Stimulated activated CD4-positive, alpha-beta T cell treated with anti-CD3 and anti-CD28 coated beads, Interleukin-4, amount 100 ng/mL, for 48 hours (primary cell): ENCODE measurements around the gene GCH1.
"Not testable (repeated sequence)": the region's sequence is repeated elsewhere in the genome, so short reads cannot be mapped to it uniquely, and the experiment has no call there.

Source experiments
- DNase-seq, 2 donors: peaks; one replicate each; pipeline ENCODE4 v3.0.0-alpha.2; 2020; ENCODE audit warnings: low read depth in 2 of 2

The GCH1 gene

GRCh38 chr14:54902521-54903420 lies at the start of gene GCH1:
GCH1 (minus strand) TSS chr14:54902826; CDS start chr14:54902663, 163 bp downstream.
- peak; percentile 57 to 65 for DNase-seq

DNA sequence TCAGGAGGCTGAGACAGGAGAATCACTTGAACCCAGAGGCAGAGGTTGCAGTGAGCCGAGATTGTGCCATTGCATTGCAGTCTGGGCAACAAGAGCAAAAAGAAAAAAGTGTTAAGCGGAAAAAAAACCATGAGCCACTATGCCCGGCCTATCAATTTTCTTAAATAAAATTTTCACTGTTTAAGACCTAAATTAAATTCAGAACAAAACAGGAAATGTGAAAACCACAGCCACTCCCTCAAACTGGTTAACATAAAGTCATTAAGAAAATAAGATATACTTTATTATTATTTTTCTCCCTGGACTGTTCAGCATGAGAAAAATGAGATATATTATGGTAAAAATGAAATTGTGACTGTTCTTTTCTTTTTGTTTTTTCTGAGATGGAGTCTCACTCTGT lies 44.6 kb upstream of the GCH1 start:
- no peak for DNase-seq

- no peak for DNase-seq
These were observed 43.9 kb upstream of the GCH1 start for GRCh38 chr14:54946500-54946899.

DNA sequence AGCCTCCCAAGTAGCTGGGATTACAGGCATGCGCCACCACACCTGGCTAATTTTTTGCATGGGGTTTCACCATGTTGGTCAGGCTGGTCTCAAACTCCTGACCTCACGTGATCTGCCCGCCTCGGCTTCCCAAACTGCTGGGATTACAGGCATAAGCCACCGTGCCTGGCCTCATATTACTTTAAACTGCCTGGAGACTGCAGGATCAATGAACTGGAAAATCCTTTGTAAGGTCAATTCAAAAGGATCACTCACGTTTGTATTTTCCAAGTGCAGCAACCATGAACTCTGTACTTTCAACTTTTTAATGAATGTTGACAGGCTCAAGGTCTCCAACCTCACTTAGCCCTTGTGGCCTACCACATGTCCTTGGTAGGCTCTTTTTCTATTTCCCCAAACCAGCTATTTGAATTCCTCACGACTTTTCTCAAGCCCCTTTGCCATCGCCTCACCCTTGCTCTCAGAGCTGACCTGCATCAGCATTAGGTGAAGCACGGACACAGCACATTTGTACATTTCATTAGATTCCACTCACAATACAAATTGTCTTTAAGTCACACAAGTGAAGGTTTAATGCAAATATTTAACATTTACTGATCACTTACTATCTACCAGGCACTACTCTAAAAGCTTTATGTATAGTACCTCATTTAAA lies 42.2 kb upstream of the GCH1 start:
- DNase-seq = no peak

DNA sequence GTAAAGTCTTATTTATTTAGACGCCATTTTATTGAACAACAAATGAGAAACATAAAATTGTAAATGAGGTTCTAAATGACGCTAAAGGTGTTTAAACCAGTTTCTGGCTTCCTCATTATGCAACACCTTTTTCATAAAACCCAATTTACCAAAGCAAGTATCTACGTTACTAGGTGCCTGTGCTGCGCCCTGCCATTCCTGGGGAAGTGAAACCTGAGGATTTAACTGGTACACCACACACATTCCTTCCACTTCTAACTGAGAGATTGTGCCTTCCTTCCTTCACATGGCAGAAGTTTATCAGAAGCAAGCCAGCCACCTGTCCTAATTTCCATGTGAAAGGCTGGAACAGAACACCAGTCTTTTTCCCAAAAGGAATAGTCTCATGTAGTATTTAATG lies 40.3 kb upstream of the GCH1 start:
- DNase-seq = no peak

DNA sequence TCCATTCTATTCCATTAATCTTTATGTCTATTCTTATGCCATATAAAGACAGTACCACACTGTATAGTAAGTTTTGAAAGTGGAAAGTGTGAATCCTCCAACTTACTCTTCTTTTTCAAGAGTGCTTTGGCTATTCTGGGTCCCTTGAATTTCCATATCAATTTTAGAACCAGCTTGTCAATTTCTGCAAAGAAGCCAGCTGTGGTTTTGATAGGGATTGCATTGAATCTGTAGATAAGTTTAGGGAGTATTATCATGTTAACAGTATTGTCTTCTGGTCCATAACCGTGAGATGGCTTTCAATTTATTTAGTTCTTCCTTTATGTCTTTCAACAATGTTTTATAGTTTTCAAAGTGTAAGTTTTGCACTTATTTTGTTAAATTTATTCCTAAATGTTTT lies 34.2 kb upstream of the GCH1 start:
- no peak for DNase-seq

- DNase-seq = no peak
These were observed 33.3 kb upstream of the GCH1 start for GRCh38 chr14:54935958-54936357.

DNA sequence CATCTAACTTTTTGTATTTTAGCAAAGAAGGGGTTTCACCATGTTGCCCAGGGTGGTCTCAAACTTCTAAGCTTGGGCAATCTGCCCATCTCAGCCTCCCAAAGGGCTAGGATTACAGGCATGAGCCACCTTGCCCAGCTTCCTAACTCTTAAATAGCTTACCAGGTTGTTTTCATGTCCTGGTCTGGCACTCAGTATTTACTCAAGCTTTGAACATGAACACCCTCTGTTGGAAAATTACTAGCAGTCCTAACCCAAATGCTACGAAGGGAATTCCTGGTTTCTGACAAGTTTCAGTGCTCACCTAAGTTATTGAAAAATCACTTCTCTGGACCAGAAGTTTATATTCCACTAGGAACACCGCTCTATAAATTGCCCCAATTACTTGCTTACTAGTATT lies 32.5 kb upstream of the GCH1 start:
- DNase-seq = no peak

- no peak for DNase-seq
These were observed 30.4 kb upstream of the GCH1 start for GRCh38 chr14:54933006-54933405.

- no peak for DNase-seq
These were observed 29.1 kb upstream of the GCH1 start for GRCh38 chr14:54931598-54932340.

GRCh38 chr14:54931101-54931500 lies 28.5 kb upstream of the GCH1 start:
- DNase-seq = no peak

GRCh38 chr14:54929556-54929955 lies 26.9 kb upstream of the GCH1 start:
- no peak for DNase-seq

- DNase-seq = no peak
These were observed 25.6 kb upstream of the GCH1 start for GRCh38 chr14:54928216-54928615.

GRCh38 chr14:54927551-54927950 lies 24.9 kb upstream of the GCH1 start:
- DNase-seq = no peak

GRCh38 chr14:54926570-54926969 lies 23.9 kb upstream of the GCH1 start:
- not testable (repeated sequence) for DNase-seq

DNA sequence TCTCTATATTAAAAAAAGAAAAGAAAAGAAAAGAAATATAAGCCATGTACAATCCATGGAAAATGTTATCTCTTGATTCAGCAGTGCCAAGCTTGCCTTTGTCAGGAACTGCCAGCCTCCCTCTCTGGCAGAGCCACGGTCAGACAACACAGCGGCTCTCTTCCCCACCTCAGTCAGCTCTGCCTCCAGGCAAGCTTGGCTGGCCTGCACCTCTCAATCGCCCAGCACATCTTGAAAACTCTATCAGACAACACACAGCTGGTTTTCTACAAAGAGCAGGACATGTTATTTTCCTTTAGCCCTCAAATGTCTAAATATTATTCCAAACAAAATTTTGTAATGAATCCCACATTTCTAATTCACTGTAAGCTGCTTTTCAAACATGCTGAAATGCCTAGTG lies 20.0 kb upstream of the GCH1 start:
- DNase-seq = no peak

GRCh38 chr14:54920052-54920451 lies 17.4 kb upstream of the GCH1 start:
- no peak for DNase-seq

DNA sequence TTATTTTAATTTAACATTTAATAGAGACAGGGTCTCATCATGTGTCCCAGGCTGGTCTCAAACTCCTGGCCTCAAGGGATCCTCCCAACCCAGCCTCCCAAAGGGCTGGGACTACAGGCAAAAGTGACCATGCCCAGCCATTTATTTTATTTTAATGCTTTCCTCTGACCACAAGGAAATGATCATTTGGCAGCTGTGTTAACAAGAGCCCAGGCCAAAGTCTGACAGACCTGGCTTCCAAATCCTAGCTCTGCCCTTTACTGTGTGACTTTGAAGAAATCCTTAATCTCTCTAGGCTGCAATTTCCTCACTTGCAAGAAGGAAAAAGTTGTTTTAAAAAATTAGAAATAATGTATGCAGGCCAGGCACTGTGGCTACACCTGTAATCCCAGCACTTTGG lies 16.7 kb upstream of the GCH1 start:
- DNase-seq = no peak

GRCh38 chr14:54918427-54918826 lies 15.8 kb upstream of the GCH1 start:
- DNase-seq = no peak

DNA sequence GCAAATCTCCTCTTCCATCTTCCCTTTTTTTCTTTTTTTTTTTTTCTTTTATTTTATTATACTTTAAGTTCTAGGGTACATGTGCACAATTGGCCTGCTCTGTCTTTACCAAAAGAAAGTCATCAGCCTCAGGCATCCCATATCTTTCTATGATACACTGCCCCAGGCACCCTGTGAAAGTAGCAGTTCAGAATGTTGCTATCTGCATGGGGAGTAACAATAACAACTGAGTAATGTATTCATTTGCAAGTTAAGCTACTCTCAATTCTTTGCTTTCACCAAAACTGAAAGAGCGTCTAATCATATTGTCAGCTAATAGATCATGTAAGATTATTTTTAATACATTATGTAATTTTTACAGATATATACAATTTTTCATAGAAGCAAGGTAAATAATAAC lies 13.5 kb upstream of the GCH1 start:
- DNase-seq = no peak

DNA sequence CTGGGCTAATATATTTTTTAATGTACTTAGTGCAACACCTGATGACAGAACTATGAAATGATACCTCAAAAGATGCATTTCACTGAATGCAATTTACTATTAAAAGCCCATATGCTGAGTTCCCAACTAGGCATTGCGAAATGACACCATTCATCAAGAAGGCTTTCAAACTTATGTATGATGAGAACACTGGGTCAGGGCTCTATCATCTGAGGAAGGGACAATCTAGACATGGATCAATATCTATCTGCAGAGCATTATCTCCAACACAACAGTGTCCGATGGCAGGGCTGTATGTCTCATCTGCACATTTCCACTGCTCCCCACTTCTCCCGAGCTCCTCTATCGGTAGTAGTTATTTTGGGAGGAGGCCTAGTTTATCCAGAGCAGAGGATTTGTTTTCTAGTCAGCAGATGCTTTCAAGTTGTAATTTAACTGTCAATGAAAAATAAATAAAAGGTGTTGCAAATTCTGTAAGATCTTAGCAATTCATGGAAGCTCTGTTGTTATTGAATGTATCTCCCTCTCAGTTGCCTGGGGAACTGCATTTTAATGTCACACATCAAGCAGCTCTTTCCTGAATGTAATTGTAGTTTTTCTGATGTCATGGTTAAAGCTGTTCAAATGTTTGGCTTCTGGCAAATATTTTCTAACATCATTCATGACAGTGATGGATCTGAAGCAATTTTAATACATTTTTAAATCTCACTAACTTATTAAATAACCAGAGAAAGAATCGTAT lies 7.4 kb upstream of the GCH1 start:
- no peak for DNase-seq

DNA sequence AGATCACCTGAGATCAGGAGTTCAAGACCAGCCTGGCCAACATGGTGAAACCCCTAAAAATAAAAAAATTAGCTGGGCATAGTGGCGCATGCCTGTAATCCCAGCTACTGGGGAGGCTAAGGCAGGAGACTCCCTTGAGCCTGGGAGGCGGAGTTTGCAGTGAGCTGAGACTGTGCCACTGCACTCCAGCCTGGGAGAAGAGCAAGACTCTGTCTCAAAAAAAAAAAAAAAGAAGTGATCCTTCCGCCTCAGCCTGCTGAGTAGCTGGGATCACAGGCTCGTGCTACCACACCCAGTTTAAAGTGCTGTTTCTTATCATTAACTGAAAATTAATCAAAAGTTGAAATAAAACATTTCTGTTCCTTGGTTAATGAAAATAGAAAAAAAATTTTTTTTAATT lies 6.3 kb upstream of the GCH1 start:
- not testable (repeated sequence) for DNase-seq
